Activated naive CD4-positive, alpha-beta T cell treated with anti-CD3 and anti-CD28 coated beads, Interleukin-2, amount 50 U/mL, for 16 hours (primary cell): Measurements from ENCODE around the gene C1orf159.
"Not testable (repeated sequence)": the region's sequence is repeated elsewhere in the genome, so short reads cannot be mapped to it uniquely, and the experiment has no call there.

Experiments used
- DNase-seq: peaks from one replicate; pipeline ENCODE4 v3.0.0-alpha.2; 2020

Gene C1orf159

GRCh38 chr1:1115786-1116700 is at the start of gene C1orf159:
TSS of gene C1orf159 (minus strand) at chr1:1116089. CDS start at chr1:1091543, 24,546 bp downstream.
- DNase-seq = peak; percentile 99

GRCh38 chr1:1165485-1165884 is 49.6 kb upstream of the C1orf159 start:
- no peak for DNase-seq

DNA sequence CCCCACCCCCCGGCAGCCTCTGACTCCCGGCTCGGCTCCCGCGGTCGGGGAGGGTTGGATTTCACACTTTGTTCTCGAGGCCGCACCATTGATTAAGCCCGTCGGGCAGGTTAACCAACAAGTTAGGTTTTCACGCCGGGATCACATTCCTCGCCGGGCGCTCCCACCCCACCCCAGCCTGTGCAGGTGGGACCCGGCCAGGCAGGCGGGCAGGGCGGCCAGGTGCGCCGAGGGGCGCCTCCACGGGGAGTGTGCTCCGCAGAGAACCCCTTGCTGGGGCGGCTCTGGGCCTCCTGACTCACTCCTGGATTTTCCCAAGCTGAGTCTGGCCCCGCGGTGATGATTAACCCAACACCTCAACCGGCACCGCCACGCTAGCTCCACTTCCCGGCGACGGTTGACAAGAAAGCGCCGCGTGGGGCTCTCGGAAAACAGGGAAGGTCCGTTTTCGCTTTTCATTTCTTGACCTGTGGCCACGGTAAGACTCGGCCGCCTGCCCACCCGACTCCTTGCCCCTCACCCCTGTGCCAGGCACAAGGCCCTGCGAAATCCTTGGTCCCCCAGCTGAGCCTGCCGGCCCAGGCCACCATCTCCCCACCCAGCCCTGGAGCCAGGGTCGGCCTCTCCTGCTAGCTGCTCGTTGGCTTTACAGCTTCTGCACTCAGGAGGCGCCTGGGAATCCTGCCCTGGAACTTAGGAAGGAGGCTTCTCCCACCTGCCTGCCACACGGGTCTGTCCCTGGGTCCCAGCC is 49.0 kb upstream of the C1orf159 start:
- no peak for DNase-seq

DNA sequence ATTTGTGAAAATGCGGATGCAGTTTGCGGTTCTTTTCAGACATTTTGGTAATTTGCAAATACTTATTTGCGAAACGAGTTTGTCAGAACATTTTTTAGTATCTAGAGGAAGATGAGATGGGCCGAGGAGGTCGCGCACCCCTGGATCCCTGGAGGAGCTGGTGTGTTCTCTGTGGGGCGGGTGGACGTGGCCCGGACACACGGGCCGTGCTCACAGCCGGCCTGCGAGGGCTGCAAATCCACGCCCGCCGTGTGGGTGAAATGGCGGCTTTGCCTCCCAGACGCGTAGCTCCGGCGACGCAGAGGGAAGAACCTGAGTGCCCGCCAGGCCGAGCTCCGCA is 48.4 kb upstream of the C1orf159 start:
- no peak for DNase-seq

DNA sequence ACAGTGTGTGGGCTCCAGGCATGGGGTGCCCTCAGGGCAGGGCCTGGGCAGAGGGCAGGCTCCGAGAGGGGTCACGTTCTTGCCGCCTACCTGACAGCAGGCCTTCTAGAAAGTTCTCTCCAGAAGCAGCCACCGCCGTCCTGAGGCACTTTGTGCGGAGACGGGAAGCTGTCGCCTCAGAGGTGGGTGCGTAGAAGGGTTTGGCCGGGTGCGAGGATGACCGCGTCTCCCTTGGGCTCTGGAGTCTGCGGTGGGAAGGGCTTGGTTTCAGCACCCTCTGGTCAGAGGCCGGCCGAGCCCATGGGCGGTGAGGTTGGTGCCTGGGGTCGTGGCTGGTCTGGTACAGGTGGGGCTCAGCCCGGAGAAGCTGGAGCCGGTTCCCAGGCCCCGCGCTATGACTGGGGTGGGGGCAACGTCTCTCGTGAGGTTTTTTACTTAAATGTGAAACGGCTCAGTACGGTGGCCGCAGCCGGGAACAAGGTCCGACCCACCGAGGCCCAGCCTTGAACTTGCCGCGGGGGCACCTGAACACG is 47.7 kb upstream of the C1orf159 start:
- no peak for DNase-seq

GRCh38 chr1:1162597-1163537 is 47.0 kb upstream of the C1orf159 start:
- DNase-seq = no peak

- no peak for DNase-seq
Observed at GRCh38 chr1:1161683-1162079, 45.8 kb upstream of the C1orf159 start.

DNA sequence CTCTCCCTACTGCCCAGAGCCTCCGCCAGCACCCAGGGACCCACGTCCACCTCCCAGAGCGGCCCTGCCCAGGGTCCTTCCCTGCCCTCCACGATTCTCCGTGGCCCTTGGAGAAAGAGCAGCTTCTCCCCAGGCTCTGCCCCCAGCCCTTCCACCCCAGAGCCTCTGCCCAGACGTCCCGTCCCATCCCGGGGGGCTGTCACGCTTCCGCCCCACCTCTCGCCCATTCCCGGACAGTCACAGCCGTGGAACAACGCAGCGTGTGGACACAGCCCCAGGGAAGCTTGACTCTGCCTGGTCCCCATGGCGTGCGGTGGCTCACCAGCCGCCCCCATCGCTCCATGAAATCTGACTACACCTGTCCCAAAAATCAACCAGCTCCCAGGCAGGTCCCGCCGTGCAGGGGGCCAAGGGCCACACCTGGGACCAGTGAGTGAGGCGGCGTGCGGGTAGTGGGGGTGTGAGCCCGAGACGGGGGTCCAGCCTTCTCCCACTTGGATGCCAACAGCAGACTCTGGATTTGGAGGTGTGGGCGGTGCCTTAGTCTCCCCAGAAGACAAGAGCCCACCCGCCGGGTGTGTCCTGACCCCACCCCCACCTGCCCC is 45.3 kb upstream of the C1orf159 start:
- DNase-seq = no peak

- DNase-seq = no peak
Observed at GRCh38 chr1:1160281-1160930, 44.5 kb upstream of the C1orf159 start.

GRCh38 chr1:1157914-1158710 is 42.2 kb upstream of the C1orf159 start:
- peak; percentile 29 for DNase-seq

- peak; percentile 45 for DNase-seq
Observed at GRCh38 chr1:1157426-1157913, 41.6 kb upstream of the C1orf159 start.

- DNase-seq = no peak
Observed at GRCh38 chr1:1157033-1157365, 41.1 kb upstream of the C1orf159 start.

- no peak for DNase-seq
Observed at GRCh38 chr1:1156140-1157032, 40.5 kb upstream of the C1orf159 start.

- DNase-seq = no peak
Observed at GRCh38 chr1:1155258-1155657, 39.4 kb upstream of the C1orf159 start.

DNA sequence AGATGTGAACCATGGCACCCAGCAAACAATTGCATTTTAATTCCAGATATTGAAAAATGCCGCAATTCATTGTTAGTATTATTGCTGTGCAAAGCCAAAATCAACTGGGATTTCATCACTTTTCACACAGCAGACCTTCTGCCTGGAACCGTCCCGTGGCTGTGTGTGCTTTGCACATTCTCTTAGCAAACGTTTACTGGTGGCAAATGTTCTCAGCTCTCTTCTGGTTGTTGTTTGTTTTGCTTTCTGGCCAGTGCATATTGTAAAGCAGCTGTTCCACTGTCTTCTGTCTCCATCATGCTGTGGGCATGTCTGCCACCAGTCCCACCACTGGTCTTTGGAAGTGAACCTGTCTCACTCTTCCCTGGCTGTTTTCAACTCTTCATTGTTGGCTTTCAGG is 38.0 kb upstream of the C1orf159 start:
- DNase-seq = no peak

- DNase-seq = not testable (repeated sequence)
Observed at GRCh38 chr1:1153215-1153614, 37.3 kb upstream of the C1orf159 start.

DNA sequence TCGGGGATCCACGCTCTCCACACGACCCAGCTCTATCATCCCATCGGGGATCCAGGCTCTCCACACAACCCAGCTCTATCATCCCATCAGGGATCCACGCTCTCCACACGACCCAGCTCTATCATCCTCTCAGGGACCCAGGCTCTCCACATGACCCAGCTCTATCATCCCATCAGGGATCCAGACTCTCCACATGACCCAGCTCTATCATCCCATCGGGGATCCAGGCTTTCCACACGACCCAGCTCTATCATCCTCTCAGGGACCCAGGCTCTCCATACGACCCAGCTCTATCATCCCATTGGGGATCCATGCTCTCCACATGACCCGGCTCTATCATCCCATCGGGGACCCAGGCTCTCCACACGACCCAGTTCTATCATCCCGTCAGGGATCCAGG is 36.5 kb upstream of the C1orf159 start:
- DNase-seq = not testable (repeated sequence)

- no peak for DNase-seq
Observed at GRCh38 chr1:1151306-1151705, 35.4 kb upstream of the C1orf159 start.

DNA sequence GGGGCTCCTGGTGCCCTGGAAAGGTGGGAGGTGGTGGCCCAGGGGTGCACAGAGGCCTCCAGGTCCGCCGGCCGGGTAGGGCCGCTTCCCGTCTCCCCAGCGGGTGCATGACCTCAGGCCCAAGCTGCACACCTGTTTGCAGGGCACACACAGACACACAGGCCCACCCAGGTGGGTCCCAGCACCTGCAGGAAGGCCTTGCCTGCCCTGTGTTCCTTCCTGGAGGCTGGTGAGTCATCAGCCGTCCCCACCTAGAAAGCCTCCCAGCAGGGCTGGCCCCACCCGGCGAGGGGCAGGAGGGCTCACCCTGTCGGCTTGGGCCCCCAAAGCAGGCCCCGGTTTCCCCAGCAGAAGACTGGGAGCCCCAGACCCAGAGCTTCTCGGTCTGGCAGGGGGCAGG is 34.2 kb upstream of the C1orf159 start:
- DNase-seq = no peak

DNA sequence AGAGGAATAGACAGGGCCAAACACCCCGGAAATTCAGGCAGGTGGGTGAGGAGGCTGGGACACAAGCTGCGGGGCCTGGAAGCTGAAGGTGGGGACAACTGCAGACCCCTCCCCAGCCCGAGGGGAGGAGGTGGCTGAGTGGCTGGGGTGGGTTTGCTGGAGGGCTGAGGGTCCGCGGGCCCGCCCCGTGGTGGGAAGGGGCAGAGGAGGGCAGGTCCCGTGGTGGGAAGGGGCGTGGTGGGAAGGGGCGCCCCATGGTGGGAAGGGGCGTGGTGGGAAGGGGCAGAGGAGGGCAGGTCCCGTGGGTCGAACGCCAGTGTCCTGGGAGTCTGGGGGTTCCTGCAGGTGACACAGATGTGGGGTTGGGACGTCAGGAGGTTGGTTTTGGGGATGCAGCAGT is 33.5 kb upstream of the C1orf159 start:
- DNase-seq = no peak
